Progenitor cell of endocrine pancreas (in vitro differentiated cells): ENCODE results near the gene HS3ST6. TPM values are rescaled to one million over a fixed set of nuclear protein-coding genes. Genes with fewer than 3 reads are reported as not detected.

Experiments used
- DNase-seq: peaks from one replicate; pipeline ENCODE4 v3.0.0; 2021; ENCODE audit warnings: low spot score; ENCODE audit not compliant: unreplicated experiment
- H3K27ac Mint-ChIP-seq: 2 replicates; pipeline ENCODE4 v1.8.0; 2021; ENCODE audit warnings: mild to moderate bottlenecking, moderate library complexity, mixed read lengths
- H3K27me3 Mint-ChIP-seq: 2 replicates; pipeline ENCODE4 v1.8.0; 2021; ENCODE audit warnings: mixed read lengths
- H3K36me3 Mint-ChIP-seq: 2 replicates; pipeline ENCODE4 v1.8.0; 2022; ENCODE audit warnings: mixed read lengths; ENCODE audit not compliant: insufficient read depth
- H3K4me1 Mint-ChIP-seq: 2 replicates; pipeline ENCODE4 v1.8.0; 2021; ENCODE audit warnings: low read depth, mixed read lengths
- H3K4me3 Mint-ChIP-seq: 2 replicates; pipeline ENCODE4 v1.8.0; 2021; ENCODE audit warnings: low read depth, mild to moderate bottlenecking, moderate library complexity, mixed read lengths
- H3K9me3 Mint-ChIP-seq: 2 replicates; pipeline ENCODE4 v1.8.0; 2021; ENCODE audit warnings: low read depth, mixed read lengths
- total RNA-seq: library from RNA; stranded (reverse); gene quantifications from 2 replicates; pipeline ENCODE4 v1.2.1, GENCODE V29; 2021
- TF ChIP-seq, protein P1 (sequence below): fragments of 200-600 bp; sonication (generic); IDR thresholded peaks from one replicate; pipeline ENCODE4 v1.5.0; 2021; ENCODE audit warnings: antibody characterized with exemption, mild to moderate bottlenecking; ENCODE audit not compliant: unreplicated experiment

The HS3ST6 gene
- total RNA-seq, 1 donor from 2014 or later = 0.46 TPM

DNA sequence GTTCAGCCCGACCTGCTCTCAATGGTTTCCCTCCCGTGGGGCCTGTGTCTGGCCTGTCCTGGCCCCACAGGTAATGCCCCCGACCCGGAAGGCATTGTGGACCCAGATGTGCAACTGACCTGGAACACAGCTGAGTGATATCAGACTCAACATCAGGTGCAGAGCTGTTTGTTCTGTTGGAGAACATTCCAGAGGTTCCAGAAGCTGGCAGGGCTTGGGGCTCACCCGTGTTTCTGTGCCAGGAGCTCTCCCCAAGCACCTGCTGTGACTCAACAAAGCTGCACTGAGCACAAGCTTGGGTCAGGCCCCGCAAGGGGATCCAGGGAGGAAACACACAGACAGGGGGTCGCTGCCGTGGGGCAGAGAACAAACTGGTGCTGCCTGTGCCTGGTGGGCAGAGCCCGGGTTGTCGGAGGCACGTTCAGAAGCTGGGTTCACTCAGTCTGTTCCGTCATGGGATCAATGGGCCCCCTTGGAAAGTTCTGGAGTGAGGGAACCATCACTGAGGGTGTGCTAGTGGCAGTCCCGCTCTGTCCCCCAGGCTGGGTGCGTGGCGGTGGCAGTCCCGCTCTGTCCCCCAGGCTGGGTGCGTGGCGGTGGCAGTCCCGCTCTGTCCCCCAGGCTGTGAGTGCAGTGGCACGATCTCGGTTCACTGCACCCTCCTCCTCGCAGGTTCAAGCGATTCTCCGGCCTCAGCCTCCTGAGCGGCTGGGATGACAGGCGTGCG, 22.1 kb downstream of the HS3ST6 start:
- no peak for DNase-seq
- TF ChIP-seq, protein P1, sequence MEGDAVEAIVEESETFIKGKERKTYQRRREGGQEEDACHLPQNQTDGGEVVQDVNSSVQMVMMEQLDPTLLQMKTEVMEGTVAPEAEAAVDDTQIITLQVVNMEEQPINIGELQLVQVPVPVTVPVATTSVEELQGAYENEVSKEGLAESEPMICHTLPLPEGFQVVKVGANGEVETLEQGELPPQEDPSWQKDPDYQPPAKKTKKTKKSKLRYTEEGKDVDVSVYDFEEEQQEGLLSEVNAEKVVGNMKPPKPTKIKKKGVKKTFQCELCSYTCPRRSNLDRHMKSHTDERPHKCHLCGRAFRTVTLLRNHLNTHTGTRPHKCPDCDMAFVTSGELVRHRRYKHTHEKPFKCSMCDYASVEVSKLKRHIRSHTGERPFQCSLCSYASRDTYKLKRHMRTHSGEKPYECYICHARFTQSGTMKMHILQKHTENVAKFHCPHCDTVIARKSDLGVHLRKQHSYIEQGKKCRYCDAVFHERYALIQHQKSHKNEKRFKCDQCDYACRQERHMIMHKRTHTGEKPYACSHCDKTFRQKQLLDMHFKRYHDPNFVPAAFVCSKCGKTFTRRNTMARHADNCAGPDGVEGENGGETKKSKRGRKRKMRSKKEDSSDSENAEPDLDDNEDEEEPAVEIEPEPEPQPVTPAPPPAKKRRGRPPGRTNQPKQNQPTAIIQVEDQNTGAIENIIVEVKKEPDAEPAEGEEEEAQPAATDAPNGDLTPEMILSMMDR = no peak
- Mint-ChIP-seq H3K36me3 (no peaks in the 10 kb centered on the region), H3K27me3 (peaks cover 22% of the 10 kb centered on the region), H3K27ac (no peak overlapping the region), H3K4me1 (peaks cover 17% of the 10 kb centered on the region), H3K4me3 (no peak overlapping the region), H3K9me3 (no peaks in the 10 kb centered on the region)

DNA sequence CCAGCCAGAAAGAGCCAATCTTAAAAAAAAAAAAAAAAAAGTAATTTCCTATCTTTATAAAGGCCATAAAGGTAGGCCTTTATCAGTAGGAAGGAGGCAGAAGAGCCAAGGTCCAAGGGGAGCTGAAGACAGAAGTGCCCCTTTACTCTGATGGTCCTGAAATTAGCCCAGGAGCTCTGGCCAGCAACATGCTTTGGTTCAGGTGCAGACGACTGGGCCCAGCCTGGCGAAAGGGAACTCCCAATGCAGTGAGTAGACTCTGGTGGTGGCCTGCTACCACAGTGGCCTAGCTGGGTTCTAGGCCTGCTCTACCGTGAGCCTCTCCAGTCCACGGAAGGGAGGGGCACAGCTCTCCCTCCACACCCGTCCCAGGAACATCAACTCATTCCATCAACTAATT, 23.1 kb downstream of the HS3ST6 start:
- TF ChIP-seq, protein P1 = no peak
- Mint-ChIP-seq H3K9me3 (no peaks in the 10 kb centered on the region), H3K36me3 (no peaks in the 10 kb centered on the region), H3K27ac (no peak overlapping the region), H3K27me3 (peaks cover 24% of the 10 kb centered on the region), H3K4me3 (no peak overlapping the region), H3K4me1 (peaks cover 14% of the 10 kb centered on the region)
- no peak for DNase-seq

DNA sequence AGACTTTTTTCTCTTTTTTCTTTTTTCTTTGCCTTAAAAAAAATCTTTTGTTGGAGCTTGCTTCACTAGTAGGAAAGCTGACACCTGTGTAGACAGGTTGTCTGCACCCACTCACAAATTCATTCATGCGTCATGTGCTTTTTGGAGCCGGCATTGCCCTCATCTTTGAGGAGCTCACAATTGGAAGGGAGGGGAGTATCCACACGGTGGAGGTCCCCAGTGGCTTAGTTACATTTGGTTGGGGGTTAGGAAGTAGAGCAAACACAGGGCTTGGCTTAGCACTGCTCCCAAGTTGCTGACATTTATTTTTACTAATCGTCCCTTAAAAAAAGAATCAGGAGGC, 27.5 kb downstream of the HS3ST6 start:
- Mint-ChIP-seq H3K4me3 (no peak overlapping the region), H3K27ac (no peak overlapping the region)

DNA sequence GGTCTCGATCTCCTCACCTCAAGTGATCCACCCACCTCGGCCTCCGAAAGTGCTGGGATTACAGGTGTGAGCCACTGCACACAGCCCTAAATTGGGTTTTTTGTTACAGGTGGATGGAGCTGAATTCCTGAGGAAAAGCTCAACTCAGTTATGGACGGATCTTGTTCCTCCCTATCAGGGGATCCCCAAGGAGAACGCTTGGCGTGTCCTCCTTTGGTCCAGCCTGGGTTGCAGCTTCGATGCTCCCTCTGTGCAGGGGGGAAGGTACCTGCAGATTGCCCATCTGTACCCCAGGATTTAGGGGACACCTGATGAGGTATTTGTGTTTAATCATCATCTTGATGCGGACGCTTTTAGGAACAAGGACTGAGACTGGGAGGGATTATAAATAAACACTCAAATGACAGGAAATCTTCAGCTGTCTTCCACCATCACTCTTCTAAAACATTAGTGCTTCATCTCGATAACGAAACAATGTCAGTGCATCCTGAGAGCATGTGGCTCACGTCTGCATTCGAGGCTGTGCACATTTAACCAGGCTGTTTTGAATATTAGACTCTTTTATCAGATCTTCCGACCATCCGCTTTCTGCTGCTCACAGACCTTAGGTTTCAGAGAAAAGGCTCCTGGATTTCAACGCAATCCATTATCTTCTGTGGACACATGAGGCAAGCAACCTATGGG, 28.0 kb downstream of the HS3ST6 start:
- no peak overlapping the region for H3K27ac Mint-ChIP-seq
- H3K4me1 Mint-ChIP-seq = peaks cover 3% of the 10 kb centered on the region
- H3K9me3 Mint-ChIP-seq = no peaks in the 10 kb centered on the region
- DNase-seq = no peak
- peaks cover 22% of the 10 kb centered on the region for H3K27me3 Mint-ChIP-seq
- no peaks in the 10 kb centered on the region for H3K36me3 Mint-ChIP-seq
- H3K4me3 Mint-ChIP-seq = no peak overlapping the region
- TF ChIP-seq, protein P1 = no peak

More for the DNA sequence above, 27.5 kb downstream of the HS3ST6 start:
- Mint-ChIP-seq H3K4me1 (peaks cover 3% of the 10 kb centered on the region), H3K9me3 (no peaks in the 10 kb centered on the region), H3K27me3 (peaks cover 22% of the 10 kb centered on the region), H3K36me3 (no peaks in the 10 kb centered on the region)
- TF ChIP-seq, protein P1 = no peak
- DNase-seq = no peak

DNA sequence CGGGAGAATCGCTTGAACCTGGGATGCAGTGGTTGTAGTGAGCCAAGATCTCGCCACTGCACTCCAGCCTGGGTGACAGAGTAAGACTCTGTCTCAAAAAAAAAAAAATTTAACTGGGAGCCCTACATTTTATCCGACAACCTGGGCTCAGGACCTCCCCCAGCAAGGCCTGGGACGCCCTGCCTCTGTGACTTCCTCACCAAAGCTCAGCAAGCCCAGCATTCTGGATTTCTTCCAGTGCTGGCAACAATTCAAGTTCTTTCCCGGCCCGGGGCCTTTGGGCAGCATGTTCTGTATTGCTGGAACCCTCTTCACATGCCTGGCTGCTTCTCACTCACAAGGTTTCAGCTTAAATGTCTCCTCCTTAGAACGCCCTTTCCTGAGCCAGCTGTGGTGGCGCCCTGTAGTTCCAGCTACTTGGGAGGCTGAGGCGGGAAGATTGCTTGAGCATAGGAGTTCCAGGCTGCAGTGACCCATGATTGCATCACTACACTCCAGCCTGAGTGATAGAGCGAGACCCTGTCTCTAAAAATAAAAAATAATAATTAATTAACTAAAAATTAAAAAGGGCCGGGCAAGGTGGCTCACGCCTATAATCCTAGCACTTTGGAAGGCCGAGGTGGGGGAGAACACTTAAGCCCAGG, 30.4 kb downstream of the HS3ST6 start:
- no peak for DNase-seq
- no peak overlapping the region for H3K27ac Mint-ChIP-seq
- H3K9me3 Mint-ChIP-seq = no peaks in the 10 kb centered on the region
- H3K36me3 Mint-ChIP-seq = no peaks in the 10 kb centered on the region
- H3K4me3 Mint-ChIP-seq = no peak overlapping the region
- H3K4me1 Mint-ChIP-seq = peaks cover 3% of the 10 kb centered on the region
- H3K27me3 Mint-ChIP-seq = peaks cover 26% of the 10 kb centered on the region
- TF ChIP-seq, protein P1 = no peak
